GDM1 (cell line): ENCODE results near the gene KLHL18.
"Not testable (repeated sequence)": the region's sequence is repeated elsewhere in the genome, so short reads cannot be mapped to it uniquely, and the experiment has no call there.

Source experiments
- DNase-seq: peaks from one replicate; lab custom pipeline; 2025; lab: John Stamatoyannopoulos, UW

Gene KLHL18

DNA sequence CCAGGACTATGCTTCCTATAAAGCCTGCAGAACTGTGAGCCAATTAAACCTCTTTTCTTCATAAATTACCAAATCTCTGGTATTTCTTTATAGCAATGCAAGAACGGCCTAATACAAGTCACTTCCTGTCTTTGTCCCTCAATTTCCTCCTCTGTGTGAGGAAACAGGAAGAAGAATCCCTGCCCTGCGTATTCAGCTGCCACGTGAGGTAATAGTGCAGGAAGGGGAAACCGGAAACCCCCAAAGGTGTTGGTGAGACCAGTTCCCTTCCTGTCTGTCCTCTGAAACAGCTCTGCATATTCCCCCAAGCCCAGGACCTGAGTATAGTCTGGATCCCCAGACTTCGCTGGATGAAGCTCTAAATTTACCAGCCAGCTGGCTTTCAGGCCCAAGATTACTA, 80.0 kb downstream of the KLHL18 start:
- DNase-seq = no peak

- no peak for DNase-seq
These were observed 82.7 kb downstream of the KLHL18 start for GRCh38 chr3:47365213-47366153.

DNA sequence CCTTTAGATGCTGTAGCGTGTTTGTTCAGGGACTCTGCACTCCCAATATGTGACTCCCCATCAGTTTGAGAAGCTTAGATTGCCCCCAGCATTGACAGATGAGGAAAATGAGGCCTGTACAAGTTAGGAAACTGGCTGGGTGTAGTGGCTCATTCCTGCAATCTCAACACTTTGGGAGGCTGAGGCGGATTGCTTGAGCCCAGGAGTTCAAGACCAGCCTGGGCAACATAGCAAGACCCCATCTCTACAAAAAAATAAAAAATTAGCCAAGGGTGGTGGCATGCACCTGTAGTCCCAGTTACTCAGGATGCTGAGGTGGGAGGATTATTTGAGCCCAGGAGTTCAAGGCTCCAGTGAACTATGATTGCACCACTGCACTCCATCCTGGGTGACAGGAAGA, 84.1 kb downstream of the KLHL18 start:
- no peak for DNase-seq

GRCh38 chr3:47367631-47368030, 84.9 kb downstream of the KLHL18 start:
- DNase-seq = no peak

GRCh38 chr3:47370020-47370419, 87.3 kb downstream of the KLHL18 start:
- not testable (repeated sequence) for DNase-seq

GRCh38 chr3:47370887-47371697, 88.3 kb downstream of the KLHL18 start:
- DNase-seq = no peak

- DNase-seq = no peak
These were observed 91.8 kb downstream of the KLHL18 start for GRCh38 chr3:47374587-47374986.

- DNase-seq = no peak
These were observed 93.6 kb downstream of the KLHL18 start for GRCh38 chr3:47376393-47376792.

GRCh38 chr3:47377186-47377585, 94.4 kb downstream of the KLHL18 start:
- no peak for DNase-seq

DNA sequence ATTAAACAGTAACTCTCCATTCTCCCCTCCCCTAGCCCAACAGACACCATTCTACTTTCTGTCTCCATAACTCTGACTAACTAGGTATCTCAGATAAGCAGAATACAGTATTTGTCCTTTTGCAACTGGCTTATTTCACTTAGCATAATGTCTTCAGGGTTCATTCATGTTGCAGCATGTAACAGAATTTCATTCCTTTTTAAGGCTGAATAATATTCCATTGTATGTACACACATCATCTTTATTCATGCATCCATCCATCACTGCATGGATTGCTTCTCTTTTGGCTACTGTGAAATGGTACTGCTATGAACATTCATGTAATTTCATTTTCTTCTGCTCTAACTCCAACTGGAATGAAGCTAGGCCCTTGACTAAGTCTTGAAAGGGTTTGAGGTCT, 96.1 kb downstream of the KLHL18 start:
- no peak for DNase-seq

DNA sequence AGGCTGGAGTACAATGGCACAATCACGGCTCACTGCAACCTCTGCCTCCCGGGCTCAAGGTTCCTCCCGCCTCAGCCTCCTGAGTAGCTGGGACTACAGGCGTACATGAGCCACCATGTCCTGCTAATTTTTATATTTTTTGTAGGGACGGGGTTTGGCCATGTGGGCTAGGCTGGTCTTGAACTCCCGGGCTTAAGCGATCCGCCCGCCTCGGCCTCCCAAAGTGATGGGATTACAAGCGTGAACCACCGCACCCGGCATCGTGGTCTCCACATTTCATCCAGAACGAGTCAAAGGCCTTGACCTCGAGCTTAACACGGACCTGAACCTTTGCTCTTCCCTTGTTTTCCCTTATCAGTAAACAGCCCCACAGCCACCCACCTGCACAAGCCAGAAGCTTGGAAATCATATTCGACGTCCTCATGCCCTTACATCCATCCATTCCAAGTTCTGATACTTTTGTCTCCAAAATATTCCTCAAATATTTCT, 96.7 kb downstream of the KLHL18 start:
- DNase-seq = no peak

- DNase-seq = no peak
These were observed 97.4 kb downstream of the KLHL18 start for GRCh38 chr3:47380026-47380600.

DNA sequence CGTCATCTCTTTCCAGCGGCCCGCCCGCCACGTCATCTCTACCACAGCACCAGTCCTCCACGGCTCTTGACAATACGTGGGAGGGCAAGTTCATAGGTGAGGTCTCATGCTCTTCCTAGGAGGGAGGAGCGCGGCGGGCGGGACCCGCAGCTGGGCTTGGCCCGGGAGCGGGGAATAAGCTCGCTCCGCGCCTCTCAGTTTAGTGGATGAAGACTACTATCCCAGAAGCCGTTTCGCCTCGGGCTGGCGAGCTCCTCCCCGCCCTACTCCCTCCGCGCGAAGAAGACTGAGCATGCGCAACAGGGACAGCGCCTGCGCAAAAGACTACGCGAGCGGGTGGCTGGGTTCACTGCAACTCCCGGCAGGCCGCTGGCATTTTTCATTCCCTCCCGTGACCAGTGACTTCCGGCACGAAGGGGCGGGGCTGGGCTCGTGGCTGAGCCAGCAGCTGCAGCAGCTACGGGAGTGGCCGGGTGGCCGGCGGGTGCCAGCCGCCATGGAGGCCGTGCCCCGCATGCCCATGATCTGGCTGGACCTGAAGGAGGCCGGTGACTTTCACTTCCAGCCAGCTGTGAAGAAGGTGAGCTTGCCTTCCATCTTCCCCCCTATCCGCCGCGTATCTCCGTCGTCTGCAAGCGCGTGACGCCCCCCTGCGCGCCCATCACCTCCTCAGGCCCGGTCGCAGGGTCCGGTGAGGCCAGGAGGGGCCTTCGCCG, 98.0 kb downstream of the KLHL18 start, which contains the start of gene PTPN23:
TSS of gene PTPN23 (plus strand) at position 421 of the 716 bp plus-strand sequence. CDS start at position 497, 76 bp downstream.
- peak; percentile 98 for DNase-seq

GRCh38 chr3:47381317-47382157, 98.8 kb downstream of the KLHL18 start:
- DNase-seq = peak; percentile 77

DNA sequence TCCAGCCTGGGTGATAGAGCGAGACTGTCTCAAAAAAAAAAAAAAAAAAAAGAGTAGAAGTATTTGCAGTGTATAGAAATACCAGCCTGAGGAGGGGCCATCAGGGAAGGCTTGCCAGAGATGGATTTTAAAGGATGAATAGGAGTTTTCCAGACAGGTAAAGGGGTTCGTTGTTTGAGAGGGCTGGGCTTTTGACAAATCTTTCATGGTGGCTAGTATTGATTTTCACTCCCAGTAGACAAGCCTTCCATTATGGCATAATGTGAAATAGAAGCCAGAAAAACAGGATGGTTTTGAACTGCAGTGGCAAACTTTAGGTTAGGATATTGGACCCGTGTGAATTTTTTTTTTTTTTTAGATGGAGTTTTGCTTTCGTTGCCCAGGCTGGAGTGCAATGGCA, 101.7 kb downstream of the KLHL18 start:
- DNase-seq = no peak

GRCh38 chr3:47385007-47385406, 102.3 kb downstream of the KLHL18 start:
- DNase-seq = no peak

- DNase-seq = no peak
These were observed 103.1 kb downstream of the KLHL18 start for GRCh38 chr3:47385796-47386195.

DNA sequence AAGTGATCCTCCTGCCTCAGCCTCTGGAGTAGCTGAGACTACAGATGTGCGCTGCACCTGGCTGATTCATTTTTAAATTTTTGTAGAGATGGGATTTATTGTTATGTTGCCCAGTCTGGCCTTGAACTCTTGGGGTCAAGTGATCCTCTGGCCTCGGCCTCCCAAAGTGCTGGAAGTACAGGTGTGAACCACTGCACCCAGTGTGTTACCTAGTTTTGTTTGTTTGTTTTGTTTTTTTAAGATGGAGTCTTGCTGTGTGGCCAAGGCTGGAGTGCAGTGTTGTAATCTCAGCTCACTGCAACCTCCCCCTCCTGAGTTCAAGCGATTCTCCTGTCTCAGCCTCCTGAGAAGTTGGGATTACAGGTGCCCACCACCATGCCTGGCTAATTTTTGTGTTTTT, 110.2 kb downstream of the KLHL18 start:
- no peak for DNase-seq

DNA sequence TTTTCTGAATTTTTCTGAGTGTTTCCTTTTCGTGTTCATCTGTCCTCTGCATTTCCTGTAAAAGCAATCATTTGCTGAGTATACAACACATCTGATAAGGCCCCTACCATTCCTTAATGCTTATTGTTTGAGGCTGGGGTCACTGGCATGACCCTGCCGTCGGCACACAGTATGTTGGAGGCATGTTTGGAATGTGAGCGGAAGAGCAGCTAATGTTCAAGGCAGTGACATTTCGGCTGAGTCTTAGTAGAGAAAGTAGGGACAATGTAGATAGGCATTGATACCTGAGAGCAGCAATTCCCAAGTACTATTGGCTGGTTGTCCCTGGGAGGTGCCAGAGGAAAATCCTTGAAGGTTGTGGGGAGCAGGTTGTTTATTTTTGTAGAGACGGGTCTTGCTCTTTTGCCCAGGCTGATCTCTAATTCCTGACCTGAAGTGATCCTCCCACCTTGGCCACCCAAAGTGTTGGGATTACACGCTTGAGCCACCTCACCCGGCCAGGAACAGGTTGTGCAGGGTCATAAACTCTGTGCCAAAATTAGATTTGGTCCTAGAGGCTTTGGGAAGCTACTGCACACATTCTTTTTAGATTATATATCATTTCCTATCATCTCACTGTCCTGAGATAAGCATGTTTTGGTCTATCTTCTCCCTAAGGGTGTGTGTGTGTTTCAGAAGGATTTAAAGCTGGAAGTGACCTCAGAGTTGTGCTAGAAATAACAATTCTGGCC, 111.6 kb downstream of the KLHL18 start:
- no peak for DNase-seq

GRCh38 chr3:47394881-47395280, 112.1 kb downstream of the KLHL18 start:
- DNase-seq = no peak
